Activated naive CD8-positive, alpha-beta T cell treated with anti-CD3 and anti-CD28 coated beads for 36 hours (primary cell): ENCODE data around the gene KRT7. TPM values are rescaled to one million over a fixed set of nuclear protein-coding genes. Genes with fewer than 3 reads are reported as not detected.
A peak's percentile ranks its signal among the peaks of the same experiment; 100 is the strongest.

ENCODE experiments used
- DNase-seq: peaks from one replicate; pipeline ENCODE4 v3.0.0; 2021
- H3K27ac Mint-ChIP-seq: one replicate; pipeline ENCODE4 v1.8.0; 2022; ENCODE audit warnings: mild to moderate bottlenecking, moderate library complexity, mixed read lengths
- H3K27me3 Mint-ChIP-seq: one replicate; pipeline ENCODE4 v1.8.0; 2022; ENCODE audit warnings: mild to moderate bottlenecking, mixed read lengths
- H3K36me3 Mint-ChIP-seq: one replicate; pipeline ENCODE4 v1.8.0; 2021; ENCODE audit warnings: mild to moderate bottlenecking, mixed read lengths
- H3K4me1 Mint-ChIP-seq: one replicate; pipeline ENCODE4 v1.8.0; 2021; ENCODE audit warnings: mixed read lengths
- H3K4me3 Mint-ChIP-seq: one replicate; pipeline ENCODE4 v1.8.0; 2022; ENCODE audit warnings: mild to moderate bottlenecking, moderate library complexity, mixed read lengths
- H3K9me3 Mint-ChIP-seq: one replicate; pipeline ENCODE4 v1.8.0; 2022; ENCODE audit warnings: mixed read lengths
- total RNA-seq, 2 experiments: library from RNA; stranded (reverse); gene quantifications; one replicate each; pipeline ENCODE4 v1.2.3, GENCODE V29; 2021

KRT7 gene
- total RNA-seq, 2 experiments from 2014 or later: 2.4 to 6.5 TPM

- no peak overlapping the region for H3K27ac Mint-ChIP-seq
- no peaks in the 10 kb centered on the region for H3K9me3 Mint-ChIP-seq
These were observed 17.4 kb upstream of the KRT7 start for GRCh38 chr12:52215587-52216031.

GRCh38 chr12:52216100-52216499 is 16.9 kb upstream of the KRT7 start:
- no peaks in the 10 kb centered on the region for H3K36me3 Mint-ChIP-seq
- H3K27ac Mint-ChIP-seq: no peak overlapping the region
- H3K4me1 Mint-ChIP-seq: peaks cover 1% of the 10 kb centered on the region
- no peaks in the 10 kb centered on the region for H3K9me3 Mint-ChIP-seq
- H3K4me3 Mint-ChIP-seq: no peak overlapping the region
- DNase-seq: no peak
- peaks cover 18% of the 10 kb centered on the region for H3K27me3 Mint-ChIP-seq

More at GRCh38 chr12:52215587-52216031, 17.4 kb upstream of the KRT7 start:
- Mint-ChIP-seq H3K4me3 (no peak overlapping the region), H3K4me1 (no peaks in the 10 kb centered on the region), H3K36me3 (no peaks in the 10 kb centered on the region), H3K27me3 (peaks cover 15% of the 10 kb centered on the region)
- no peak for DNase-seq

- Mint-ChIP-seq H3K9me3 (no peaks in the 10 kb centered on the region), H3K27me3 (peaks cover 22% of the 10 kb centered on the region), H3K4me1 (peaks cover 5% of the 10 kb centered on the region), H3K4me3 (no peak overlapping the region), H3K27ac (no peak overlapping the region), H3K36me3 (no peaks in the 10 kb centered on the region)
- no peak for DNase-seq
These were observed 16.2 kb upstream of the KRT7 start for GRCh38 chr12:52216807-52217206.

- Mint-ChIP-seq H3K4me1 (peaks cover 9% of the 10 kb centered on the region), H3K4me3 (no peak overlapping the region), H3K9me3 (no peaks in the 10 kb centered on the region), H3K27ac (no peak overlapping the region), H3K27me3 (peaks cover 25% of the 10 kb centered on the region), H3K36me3 (no peaks in the 10 kb centered on the region)
- DNase-seq: no peak
These were observed 15.8 kb upstream of the KRT7 start for GRCh38 chr12:52217223-52217622.

GRCh38 chr12:52218001-52218400 is 15.0 kb upstream of the KRT7 start:
- Mint-ChIP-seq H3K4me3 (no peak overlapping the region), H3K27ac (no peak overlapping the region), H3K36me3 (no peaks in the 10 kb centered on the region), H3K4me1 (peaks cover 10% of the 10 kb centered on the region), H3K27me3 (peaks cover 25% of the 10 kb centered on the region), H3K9me3 (no peaks in the 10 kb centered on the region)
- no peak for DNase-seq

- H3K9me3 Mint-ChIP-seq: no peaks in the 10 kb centered on the region
- H3K27me3 Mint-ChIP-seq: peaks cover 41% of the 10 kb centered on the region
- no peak overlapping the region for H3K27ac Mint-ChIP-seq
These were observed 12.6 kb upstream of the KRT7 start for GRCh38 chr12:52220477-52220876.

GRCh38 chr12:52221070-52221781 is 11.8 kb upstream of the KRT7 start:
- no peak overlapping the region for H3K4me3 Mint-ChIP-seq
- no peaks in the 10 kb centered on the region for H3K36me3 Mint-ChIP-seq
- no peaks in the 10 kb centered on the region for H3K9me3 Mint-ChIP-seq
- peaks cover 13% of the 10 kb centered on the region for H3K4me1 Mint-ChIP-seq
- H3K27ac Mint-ChIP-seq: no peak overlapping the region
- H3K27me3 Mint-ChIP-seq: peaks cover 46% of the 10 kb centered on the region
- no peak for DNase-seq

More at GRCh38 chr12:52220477-52220876, 12.6 kb upstream of the KRT7 start:
- Mint-ChIP-seq H3K4me3 (no peak overlapping the region), H3K4me1 (peaks cover 13% of the 10 kb centered on the region), H3K36me3 (no peaks in the 10 kb centered on the region)
- DNase-seq: no peak

GRCh38 chr12:52221912-52222457 is 11.1 kb upstream of the KRT7 start:
- Mint-ChIP-seq H3K4me3 (no peak overlapping the region), H3K27ac (no peak overlapping the region), H3K27me3 (peaks cover 51% of the 10 kb centered on the region), H3K4me1 (peaks cover 13% of the 10 kb centered on the region), H3K9me3 (no peaks in the 10 kb centered on the region), H3K36me3 (no peaks in the 10 kb centered on the region)
- DNase-seq: peak; percentile 74

GRCh38 chr12:52222692-52223091 is 10.4 kb upstream of the KRT7 start:
- Mint-ChIP-seq H3K4me3 (no peak overlapping the region), H3K27me3 (peaks cover 52% of the 10 kb centered on the region), H3K9me3 (no peaks in the 10 kb centered on the region), H3K4me1 (peaks cover 13% of the 10 kb centered on the region), H3K36me3 (no peaks in the 10 kb centered on the region), H3K27ac (no peak overlapping the region)
- no peak for DNase-seq

- peaks cover 13% of the 10 kb centered on the region for H3K4me1 Mint-ChIP-seq
- H3K9me3 Mint-ChIP-seq: no peaks in the 10 kb centered on the region
- H3K36me3 Mint-ChIP-seq: no peaks in the 10 kb centered on the region
- H3K27me3 Mint-ChIP-seq: peaks cover 60% of the 10 kb centered on the region
- DNase-seq: no peak
- no peak overlapping the region for H3K27ac Mint-ChIP-seq
- no peak overlapping the region for H3K4me3 Mint-ChIP-seq
These were observed 9.5 kb upstream of the KRT7 start for GRCh38 chr12:52223406-52224039.

- DNase-seq: no peak
- Mint-ChIP-seq H3K9me3 (no peaks in the 10 kb centered on the region), H3K27me3 (peaks cover 62% of the 10 kb centered on the region), H3K4me3 (no peak overlapping the region), H3K27ac (no peak overlapping the region), H3K36me3 (no peaks in the 10 kb centered on the region), H3K4me1 (peaks cover 13% of the 10 kb centered on the region)
These were observed 8.9 kb upstream of the KRT7 start for GRCh38 chr12:52224151-52224550.

- peaks cover 13% of the 10 kb centered on the region for H3K4me1 Mint-ChIP-seq
- H3K36me3 Mint-ChIP-seq: no peaks in the 10 kb centered on the region
- no peak for DNase-seq
- H3K27ac Mint-ChIP-seq: no peak overlapping the region
- no peaks in the 10 kb centered on the region for H3K9me3 Mint-ChIP-seq
- H3K27me3 Mint-ChIP-seq: peaks cover 63% of the 10 kb centered on the region
- no peak overlapping the region for H3K4me3 Mint-ChIP-seq
These were observed 7.3 kb upstream of the KRT7 start for GRCh38 chr12:52225752-52226151.

- H3K27me3 Mint-ChIP-seq: peaks cover 62% of the 10 kb centered on the region
- no peak for DNase-seq
- H3K4me3 Mint-ChIP-seq: no peak overlapping the region
- H3K4me1 Mint-ChIP-seq: peaks cover 9% of the 10 kb centered on the region
- H3K9me3 Mint-ChIP-seq: no peaks in the 10 kb centered on the region
- H3K36me3 Mint-ChIP-seq: no peaks in the 10 kb centered on the region
- no peak overlapping the region for H3K27ac Mint-ChIP-seq
These were observed 6.6 kb upstream of the KRT7 start for GRCh38 chr12:52226446-52226845.

- no peaks in the 10 kb centered on the region for H3K9me3 Mint-ChIP-seq
- DNase-seq: no peak
- no peak overlapping the region for H3K4me3 Mint-ChIP-seq
- H3K27me3 Mint-ChIP-seq: peaks cover 71% of the 10 kb centered on the region
- H3K27ac Mint-ChIP-seq: no peak overlapping the region
- H3K4me1 Mint-ChIP-seq: peaks cover 3% of the 10 kb centered on the region
- no peaks in the 10 kb centered on the region for H3K36me3 Mint-ChIP-seq
These were observed 5.4 kb upstream of the KRT7 start for GRCh38 chr12:52227606-52228166.

- Mint-ChIP-seq H3K27ac (no peak overlapping the region), H3K36me3 (no peaks in the 10 kb centered on the region), H3K4me3 (no peak overlapping the region), H3K27me3 (peaks cover 71% of the 10 kb centered on the region), H3K4me1 (peaks cover 3% of the 10 kb centered on the region), H3K9me3 (no peaks in the 10 kb centered on the region)
- DNase-seq: no peak
These were observed 4.7 kb upstream of the KRT7 start for GRCh38 chr12:52228366-52228765.
